HepG2 (cell line): ENCODE measurements around the gene SLC7A6OS.

Experiments
- CERS6 ChIP-seq: sonication (generic); formaldehyde crosslinking; IDR thresholded peaks from 2 replicates; pipeline ENCODE4 v1.5.0; 2020; ENCODE audit warnings: missing genetic modification reagents
- CTCF ChIP-seq: sonication (generic); formaldehyde crosslinking; IDR thresholded peaks from 2 replicates; pipeline ENCODE4 v1.5.0; 2020; ENCODE audit warnings: mild to moderate bottlenecking, missing genetic modification reagents, moderate library complexity
- ELF4 ChIP-seq: sonication (generic); formaldehyde crosslinking; IDR thresholded peaks from 2 replicates; pipeline ENCODE4 v1.5.0; 2020; ENCODE audit warnings: missing genetic modification reagents, mild to moderate bottlenecking, moderate library complexity, borderline replicate concordance
- GLI4 ChIP-seq: sonication (generic); formaldehyde crosslinking; IDR thresholded peaks from 2 replicates; pipeline ENCODE4 v1.5.1; 2020; ENCODE audit warnings: missing genetic modification reagents, mild to moderate bottlenecking, moderate library complexity, borderline replicate concordance
- HCFC1 ChIP-seq: fragments of 150-350 bp; IDR thresholded peaks from 2 replicates; pipeline ENCODE4 v1.6.1; 2014; ENCODE audit warnings: low read depth, low read length
- HDAC6 ChIP-seq: fragments of 200-600 bp; sonication (generic); IDR thresholded peaks from 2 replicates; pipeline ENCODE4 v1.7.0; 2017; ENCODE audit warnings: mild to moderate bottlenecking, antibody characterized with exemption, low read length, low read depth
- MAFF ChIP-seq: IDR thresholded peaks from 2 replicates; pipeline ENCODE4 v1.6.1; 2011; ENCODE audit warnings: low read depth, low read length, improper control_type of control experiment
- POLR2A ChIP-seq, 2 experiments: IDR thresholded peaks; 2 replicates each; pipeline ENCODE4 v1.6.1; 2011; ENCODE audit warnings: low read depth in 2 of 2, low read length in 2 of 2, mild to moderate bottlenecking in 1 of 2, moderate library complexity in 1 of 2; ENCODE audit not compliant: insufficient read depth in 1 of 2
- SUZ12 ChIP-seq: fragments of 150-350 bp; IDR thresholded peaks from 2 replicates; pipeline ENCODE4 v1.6.1; 2014; ENCODE audit warnings: low read depth, low read length
- TCF12 ChIP-seq, 2 experiments: fragments of 450-650 bp in 1 of 2; sonication (generic) in 1 of 2; formaldehyde crosslinking in 1 of 2; IDR thresholded peaks; 2 replicates each; pipeline versions ENCODE4 v1.6.1 to v1.8.0; 2017 to 2022; ENCODE audit warnings: antibody characterized with exemption in 1 of 2, mild to moderate bottlenecking in 1 of 2, missing genetic modification reagents in 1 of 2, moderate library complexity in 1 of 2
- ZNF24 ChIP-seq: fragments of 450-650 bp; IDR thresholded peaks from 2 replicates; pipeline ENCODE4 v1.6.1; 2017; ENCODE audit warnings: antibody characterized with exemption, mild to moderate bottlenecking
- ZNF292 ChIP-seq: sonication (generic); formaldehyde crosslinking; IDR thresholded peaks from 2 replicates; pipeline ENCODE4 v1.8.1; 2022; ENCODE audit warnings: mild to moderate bottlenecking, low read depth, missing genetic modification reagents, borderline replicate concordance
- ZNF577 ChIP-seq: sonication (generic); formaldehyde crosslinking; IDR thresholded peaks from 2 replicates; pipeline ENCODE4 v1.4.0; 2020; ENCODE audit warnings: mild to moderate bottlenecking, low read depth, missing genetic modification reagents, borderline replicate concordance
- ZNF652 ChIP-seq: IDR thresholded peaks from 2 replicates; pipeline ENCODE4 v1.6.1; 2016; ENCODE audit warnings: low read depth, borderline replicate concordance

GRCh38 chr16:68351463-68351862, 40.7 kb upstream of the SLC7A6OS start:
- no peak for TF ChIP-seq TCF12 (IDR thresholded peaks at IDR 0.05)
- no peak for TF ChIP-seq TCF12 (CRISPR knock-in tag; IDR thresholded peaks at IDR 0.05)
- TF ChIP-seq ZNF652 (CRISPR knock-in tag): no peak
- no peak for TF ChIP-seq POLR2A (IDR thresholded peaks at IDR 0.05; ENCODE audit: insufficient read depth in 1 of 2, low read depth in 2 of 2, low read length in 2 of 2)
- TF ChIP-seq ZNF577: no peak
- no peak for TF ChIP-seq ELF4 (CRISPR knock-in tag)
- no peak for TF ChIP-seq HCFC1
- TF ChIP-seq GLI4 (CRISPR knock-in tag): no peak
- TF ChIP-seq MAFF: no peak
- TF ChIP-seq ZNF24: no peak
- TF ChIP-seq SUZ12: no peak
- TF ChIP-seq ZNF292 (CRISPR knock-in tag): no peak
- no peak for TF ChIP-seq HDAC6
- no peak for TF ChIP-seq CTCF
- no peak for TF ChIP-seq CERS6 (CRISPR knock-in tag)
